ENCODE results near the gene RPL26.

DNA sequence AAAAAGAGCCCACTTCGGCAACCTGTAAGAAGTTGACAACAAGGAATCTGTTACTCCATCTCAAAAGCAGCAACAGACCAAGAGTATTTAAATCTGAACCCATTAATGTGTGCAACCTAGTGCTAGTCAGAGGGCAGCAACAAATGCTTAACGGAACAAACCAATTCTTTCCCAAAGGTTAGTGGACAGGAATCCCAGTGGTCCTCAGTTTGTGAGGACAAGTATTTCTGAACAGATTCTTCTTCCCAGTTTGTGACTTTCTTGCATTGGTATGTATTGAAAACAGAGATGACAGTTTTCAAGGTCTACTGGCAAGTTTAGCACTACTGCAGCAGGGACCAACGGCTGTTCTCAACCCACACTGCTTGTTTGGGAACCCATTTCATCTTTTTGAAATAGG lies 2.9 kb downstream of the RPL26 start:
- TF ChIP-seq EZH2 (IDR thresholded peaks at IDR 0.05; ENCODE audit: low read length, missing control alignments): no peak
- TF ChIP-seq, protein P1, sequence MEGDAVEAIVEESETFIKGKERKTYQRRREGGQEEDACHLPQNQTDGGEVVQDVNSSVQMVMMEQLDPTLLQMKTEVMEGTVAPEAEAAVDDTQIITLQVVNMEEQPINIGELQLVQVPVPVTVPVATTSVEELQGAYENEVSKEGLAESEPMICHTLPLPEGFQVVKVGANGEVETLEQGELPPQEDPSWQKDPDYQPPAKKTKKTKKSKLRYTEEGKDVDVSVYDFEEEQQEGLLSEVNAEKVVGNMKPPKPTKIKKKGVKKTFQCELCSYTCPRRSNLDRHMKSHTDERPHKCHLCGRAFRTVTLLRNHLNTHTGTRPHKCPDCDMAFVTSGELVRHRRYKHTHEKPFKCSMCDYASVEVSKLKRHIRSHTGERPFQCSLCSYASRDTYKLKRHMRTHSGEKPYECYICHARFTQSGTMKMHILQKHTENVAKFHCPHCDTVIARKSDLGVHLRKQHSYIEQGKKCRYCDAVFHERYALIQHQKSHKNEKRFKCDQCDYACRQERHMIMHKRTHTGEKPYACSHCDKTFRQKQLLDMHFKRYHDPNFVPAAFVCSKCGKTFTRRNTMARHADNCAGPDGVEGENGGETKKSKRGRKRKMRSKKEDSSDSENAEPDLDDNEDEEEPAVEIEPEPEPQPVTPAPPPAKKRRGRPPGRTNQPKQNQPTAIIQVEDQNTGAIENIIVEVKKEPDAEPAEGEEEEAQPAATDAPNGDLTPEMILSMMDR (conservative IDR thresholded peaks at IDR 0.05 in 1 of 2, IDR thresholded peaks at IDR 0.05 in 1 of 2; ENCODE audit: low read depth in 1 of 2, low read length in 2 of 2): no peak
